SK-N-SH (cell line): ENCODE results near the gene PLOD2. TPM values are rescaled to one million over a fixed set of nuclear protein-coding genes. Genes with fewer than 3 reads are reported as not detected.

Source experiments
- CTCF ChIA-PET: fragments of 300-600, 350-600 bp; formaldehyde crosslinking; extraction: SDS; loops from one replicate; lab custom pipeline; 2021; lab: Yijun Ruan, JAX
- POLR2A ChIA-PET: fragments of 350-600 bp; sonication (Branson Sonifier 250); formaldehyde crosslinking; extraction: SDS; loops from one replicate; lab custom pipeline; 2020; ENCODE audit warnings: antibody characterized with exemption, inconsistent platforms; lab: Yijun Ruan, JAX
- DNase-seq: peaks from one replicate; pipeline ENCODE4 v3.0.0; 2012
- H2AFZ ChIP-seq: fragments of 200-600 bp; sonication (generic); 2 replicates; pipeline ENCODE4 v1.8.1; 2016; ENCODE audit warnings: antibody characterized with exemption, mild to moderate bottlenecking, low read depth
- H3F3A ChIP-seq: fragments of 200-600 bp; sonication (generic); replicated peaks from 2 replicates; pipeline ENCODE3; 2016; ENCODE audit warnings: antibody characterized with exemption, mild to moderate bottlenecking; ENCODE audit not compliant: insufficient read depth
- H3K27ac ChIP-seq, 2 experiments: fragments of 200-500 bp in 1 of 2; fragments of 200-600 bp in 1 of 2; sonication (Bioruptor generic) in 1 of 2; sonication (generic), shearing (Covaris generic) in 1 of 2; 2 replicates each; pipeline versions ENCODE4 v1.5.1 to v1.6.1; 2014 to 2016; ENCODE audit warnings: low read depth in 2 of 2, inconsistent platforms in 1 of 2, low read length in 1 of 2, mild to moderate bottlenecking in 1 of 2, mixed read lengths in 1 of 2
- H3K27me3 ChIP-seq: fragments of 200-600 bp; sonication (generic), shearing (Covaris generic); 2 replicates; pipeline ENCODE4 v1.6.1; 2016; ENCODE audit warnings: mixed run types; ENCODE audit not compliant: insufficient read depth
- H3K36me3 ChIP-seq, 2 experiments: fragments of 200-500 bp in 1 of 2; fragments of 200-600 bp in 1 of 2; sonication (Bioruptor generic) in 1 of 2; sonication (generic) in 1 of 2; replicated peaks in 1 of 2; 2 replicates each; pipeline versions ENCODE3 to v1.5.1; 2014 to 2016; ENCODE audit warnings: low read length in 1 of 2, mild to moderate bottlenecking in 1 of 2; ENCODE audit not compliant: insufficient read depth in 2 of 2, control insufficient read depth in 1 of 2
- H3K4me1 ChIP-seq, 2 experiments: fragments of 200-500 bp in 1 of 2; fragments of 200-600 bp in 1 of 2; sonication (Bioruptor generic) in 1 of 2; sonication (generic), shearing (Covaris generic) in 1 of 2; 2 replicates each; pipeline versions ENCODE4 v1.5.1 to v1.6.1; 2014 to 2016; ENCODE audit warnings: low read depth in 1 of 2, low read length in 1 of 2, mixed run types in 1 of 2; ENCODE audit not compliant: insufficient read depth in 2 of 2, control insufficient read depth in 1 of 2
- H3K4me2 ChIP-seq: fragments of 200-600 bp; sonication (generic), shearing (Covaris generic); 2 replicates; pipeline ENCODE4 v1.6.1; 2017; ENCODE audit warnings: mixed run types
- H3K4me3 ChIP-seq, 2 experiments: fragments of 200-500 bp in 1 of 2; fragments of 200-600 bp in 1 of 2; sonication (Bioruptor generic) in 1 of 2; sonication (generic), shearing (Covaris generic) in 1 of 2; 2 replicates each; pipeline versions ENCODE4 v1.5.1 to v1.8.1; 2014 to 2016; ENCODE audit warnings: low read depth in 2 of 2, inconsistent platforms in 1 of 2, low read length in 1 of 2, mild to moderate bottlenecking in 1 of 2, mixed read lengths in 1 of 2, moderate library complexity in 1 of 2
- H3K79me2 ChIP-seq: fragments of 200-600 bp; sonication (generic); 2 replicates; pipeline ENCODE4 v1.8.1; 2017; ENCODE audit warnings: mild to moderate bottlenecking; ENCODE audit not compliant: insufficient read depth
- H3K9ac ChIP-seq: fragments of 200-600 bp; sonication (generic); 2 replicates; pipeline ENCODE4 v1.6.1; 2017; ENCODE audit warnings: mixed run types
- H3K9me2 ChIP-seq: fragments of 200-600 bp; sonication (generic); 2 replicates; pipeline ENCODE4 v1.6.1; 2017; ENCODE audit warnings: mixed run types
- H3K9me3 ChIP-seq: fragments of 200-600 bp; sonication (generic); 2 replicates; pipeline ENCODE4 v1.6.1; 2017; ENCODE audit warnings: mixed run types, mild to moderate bottlenecking, moderate library complexity
- H4K20me1 ChIP-seq: fragments of 200-600 bp; sonication (generic); 2 replicates; pipeline ENCODE4 v1.6.1; 2017; ENCODE audit warnings: mild to moderate bottlenecking, mixed run types; ENCODE audit not compliant: insufficient read depth
- ELF1 ChIP-seq: IDR thresholded peaks from 2 replicates; pipeline ENCODE4 v1.4.0; 2012
- EP300 ChIP-seq, 2 experiments: IDR thresholded peaks; 2 replicates each; pipeline versions ENCODE4 v1.4.0 to v1.6.1; 2012; ENCODE audit warnings: borderline replicate concordance in 1 of 2, low read depth in 1 of 2, low read length in 1 of 2
- FOXM1 ChIP-seq: IDR thresholded peaks from 2 replicates; pipeline ENCODE4 v1.4.0; 2012; ENCODE audit warnings: low read depth, mild to moderate bottlenecking
- GABPA ChIP-seq: IDR thresholded peaks from 2 replicates; pipeline ENCODE4 v1.4.0; 2012; ENCODE audit warnings: low read depth, mild to moderate bottlenecking
- GATA2 ChIP-seq: sonication (generic); formaldehyde crosslinking; IDR thresholded peaks from 2 replicates; pipeline ENCODE4 v1.5.0; 2020; ENCODE audit warnings: mild to moderate bottlenecking, missing genetic modification reagents
- MEF2A ChIP-seq: IDR thresholded peaks from 2 replicates; pipeline ENCODE4 v1.4.0; 2012; ENCODE audit warnings: low read depth, borderline replicate concordance
- NRF1 ChIP-seq: IDR thresholded peaks from 2 replicates; pipeline ENCODE4 v1.6.1; 2012; ENCODE audit warnings: low read depth, mild to moderate bottlenecking, low read length
- POLR2AphosphoS5 ChIP-seq: IDR thresholded peaks from 2 replicates; pipeline ENCODE4 v1.6.1; 2012; ENCODE audit warnings: low read depth, low read length
- RAD21 ChIP-seq: IDR thresholded peaks from 2 replicates; pipeline ENCODE4 v1.6.1; 2012; ENCODE audit warnings: mild to moderate bottlenecking, low read length
- RFX5 ChIP-seq: IDR thresholded peaks from 2 replicates; pipeline ENCODE4 v1.6.1; 2012; ENCODE audit warnings: mild to moderate bottlenecking, improper control_type of control experiment, low read length
- RXRA ChIP-seq: IDR thresholded peaks from 2 replicates; pipeline ENCODE4 v1.4.0; 2012; ENCODE audit warnings: low read depth, mild to moderate bottlenecking, borderline replicate concordance
- SIN3A ChIP-seq: IDR thresholded peaks from 2 replicates; pipeline ENCODE4 v1.6.1; 2012; ENCODE audit warnings: low read depth, mild to moderate bottlenecking, low read length, moderate library complexity, borderline replicate concordance
- SMC3 ChIP-seq: IDR thresholded peaks from 2 replicates; pipeline ENCODE4 v1.6.1; 2012; ENCODE audit warnings: low read depth, low read length, improper control_type of control experiment
- TAF1 ChIP-seq: IDR thresholded peaks from 2 replicates; pipeline ENCODE4 v1.6.1; 2012; ENCODE audit warnings: low read depth, mild to moderate bottlenecking, low read length, moderate library complexity, borderline replicate concordance
- TCF12 ChIP-seq: IDR thresholded peaks from 2 replicates; pipeline ENCODE4 v1.4.0; 2012
- TEAD4 ChIP-seq: IDR thresholded peaks from 2 replicates; pipeline ENCODE4 v1.4.0; 2012; ENCODE audit warnings: mild to moderate bottlenecking, borderline replicate concordance; ENCODE audit not compliant: insufficient read depth
- YY1 ChIP-seq: IDR thresholded peaks from 2 replicates; pipeline ENCODE4 v1.4.0; 2012; ENCODE audit warnings: low read depth, mild to moderate bottlenecking
- WGBS: methylation state at CpG from one replicate; pipeline ENCODE4 v1.1.6; 2017; ENCODE audit warnings: low lambda C conversion rate; 5-methylcytosine and 5-hydroxymethylcytosine counted together
- polyA plus RNA-seq, 3 experiments: library from polyadenylated mRNA; depleted of rRNA; stranded (reverse); fragments of >200 nt; gene quantifications; 2 replicates each; pipeline ENCODE4 v1.2.3, GENCODE V29; 2012
- TF ChIP-seq, protein P1 (sequence below): IDR thresholded peaks from 2 replicates; pipeline ENCODE4 v1.6.1; 2012; ENCODE audit warnings: mild to moderate bottlenecking, low read depth, low read length, moderate library complexity
- TF ChIP-seq, protein P2 (sequence below): IDR thresholded peaks from 2 replicates; pipeline ENCODE4; 2012
- TF ChIP-seq, protein P3 (sequence below): IDR thresholded peaks from 2 replicates; pipeline ENCODE4 v1.4.0; 2012; ENCODE audit warnings: low read depth, borderline replicate concordance
- TF ChIP-seq, protein P4 (sequence below): fragments of 150-350 bp; IDR thresholded peaks from 2 replicates; pipeline ENCODE4 v1.6.1; 2017; ENCODE audit warnings: antibody characterized with exemption, low read length, low read depth, borderline replicate concordance
- TF ChIP-seq, protein P5 (sequence below): IDR thresholded peaks from 2 replicates; pipeline ENCODE4 v1.4.0; 2012; ENCODE audit warnings: low read depth, borderline replicate concordance
- TF ChIP-seq, protein P6 (sequence below): fragments of 200-600 bp; sonication (generic); IDR thresholded peaks from 2 replicates; pipeline ENCODE4 v1.6.1; 2017; ENCODE audit warnings: antibody characterized with exemption, mild to moderate bottlenecking, moderate library complexity

The PLOD2 gene
- polyA plus RNA-seq, 1 of the 3 experiments (the other 2 are of a cell fraction) = 0.58 TPM

DNA sequence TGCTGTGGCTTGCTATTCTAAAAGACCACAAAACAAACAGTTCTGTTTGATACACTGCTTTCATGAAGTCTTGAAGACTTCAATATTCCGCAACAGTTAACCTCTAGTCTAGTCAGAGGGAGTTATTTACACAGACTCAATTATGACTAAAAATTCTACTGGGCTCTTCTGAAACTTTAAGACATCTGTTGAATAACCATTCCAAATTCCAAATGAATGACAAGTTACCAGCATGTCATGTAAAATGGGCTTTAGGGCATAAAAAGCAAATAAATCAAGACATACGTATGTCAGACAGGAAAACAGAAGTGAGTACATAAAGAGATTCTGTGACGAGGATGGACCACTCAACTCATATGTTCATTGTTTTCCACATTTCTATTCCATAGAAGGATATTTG is 93.9 kb downstream of the PLOD2 start (continued):
- TF ChIP-seq, protein P1, sequence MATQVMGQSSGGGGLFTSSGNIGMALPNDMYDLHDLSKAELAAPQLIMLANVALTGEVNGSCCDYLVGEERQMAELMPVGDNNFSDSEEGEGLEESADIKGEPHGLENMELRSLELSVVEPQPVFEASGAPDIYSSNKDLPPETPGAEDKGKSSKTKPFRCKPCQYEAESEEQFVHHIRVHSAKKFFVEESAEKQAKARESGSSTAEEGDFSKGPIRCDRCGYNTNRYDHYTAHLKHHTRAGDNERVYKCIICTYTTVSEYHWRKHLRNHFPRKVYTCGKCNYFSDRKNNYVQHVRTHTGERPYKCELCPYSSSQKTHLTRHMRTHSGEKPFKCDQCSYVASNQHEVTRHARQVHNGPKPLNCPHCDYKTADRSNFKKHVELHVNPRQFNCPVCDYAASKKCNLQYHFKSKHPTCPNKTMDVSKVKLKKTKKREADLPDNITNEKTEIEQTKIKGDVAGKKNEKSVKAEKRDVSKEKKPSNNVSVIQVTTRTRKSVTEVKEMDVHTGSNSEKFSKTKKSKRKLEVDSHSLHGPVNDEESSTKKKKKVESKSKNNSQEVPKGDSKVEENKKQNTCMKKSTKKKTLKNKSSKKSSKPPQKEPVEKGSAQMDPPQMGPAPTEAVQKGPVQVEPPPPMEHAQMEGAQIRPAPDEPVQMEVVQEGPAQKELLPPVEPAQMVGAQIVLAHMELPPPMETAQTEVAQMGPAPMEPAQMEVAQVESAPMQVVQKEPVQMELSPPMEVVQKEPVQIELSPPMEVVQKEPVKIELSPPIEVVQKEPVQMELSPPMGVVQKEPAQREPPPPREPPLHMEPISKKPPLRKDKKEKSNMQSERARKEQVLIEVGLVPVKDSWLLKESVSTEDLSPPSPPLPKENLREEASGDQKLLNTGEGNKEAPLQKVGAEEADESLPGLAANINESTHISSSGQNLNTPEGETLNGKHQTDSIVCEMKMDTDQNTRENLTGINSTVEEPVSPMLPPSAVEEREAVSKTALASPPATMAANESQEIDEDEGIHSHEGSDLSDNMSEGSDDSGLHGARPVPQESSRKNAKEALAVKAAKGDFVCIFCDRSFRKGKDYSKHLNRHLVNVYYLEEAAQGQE = no peak

DNA sequence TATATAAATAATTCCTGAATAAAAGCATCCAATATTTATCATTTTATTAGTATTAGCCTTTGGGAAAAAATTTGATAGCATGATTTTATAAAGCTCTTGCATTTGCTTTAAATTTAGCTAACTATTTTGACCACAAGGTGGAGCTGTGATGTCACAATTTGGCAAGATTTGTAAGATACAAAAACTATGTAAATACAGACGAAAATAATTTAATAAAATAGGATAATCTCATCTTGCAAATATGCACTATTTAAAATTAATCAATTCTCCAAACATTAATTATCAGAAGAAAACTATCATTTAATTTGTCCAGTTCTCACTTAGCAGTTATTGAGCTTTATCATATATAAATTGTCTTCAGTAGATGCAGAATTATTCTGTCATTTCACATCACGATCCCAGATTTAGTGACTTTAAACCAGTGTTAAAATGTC is 95.4 kb downstream of the PLOD2 start:
- 6% methylated on average over 2 of the region's 2 CpGs for WGBS
- H3K27me3 ChIP-seq = no peaks in the 10 kb centered on the region
- no peaks in the 10 kb centered on the region for H3F3A ChIP-seq
- no peak overlapping the region for H3K4me2 ChIP-seq
- ChIA-PET POLR2A (no interaction called here), CTCF (interaction anchor here (0.6 to 4.3 kb wide), 30 partner anchors 9 to 626 kb away, joined by 3 to 33 read pairs (median 4); partner anchors contain the start of gene PLOD2)
- no peaks in the 10 kb centered on the region for H3K36me3 ChIP-seq
- H3K9me3 ChIP-seq = no peaks in the 10 kb centered on the region
- no peak overlapping the region for H3K9ac ChIP-seq
- H3K9me2 ChIP-seq = no peaks in the 10 kb centered on the region
- no peak overlapping the region for H2AFZ ChIP-seq
- H3K27ac ChIP-seq = no peak overlapping the region
- no peaks in the 10 kb centered on the region for H4K20me1 ChIP-seq
- no peaks in the 10 kb centered on the region for H3K79me2 ChIP-seq
- H3K4me1 ChIP-seq = no peaks in the 10 kb centered on the region
- DNase-seq = no peak
- no peak overlapping the region; a peak in 1 of 4 replicates for H3K4me3 ChIP-seq
- peak; percentile 64 for TF ChIP-seq RAD21
- no peak for TF ChIP-seq RXRA
- TF ChIP-seq, protein P2, sequence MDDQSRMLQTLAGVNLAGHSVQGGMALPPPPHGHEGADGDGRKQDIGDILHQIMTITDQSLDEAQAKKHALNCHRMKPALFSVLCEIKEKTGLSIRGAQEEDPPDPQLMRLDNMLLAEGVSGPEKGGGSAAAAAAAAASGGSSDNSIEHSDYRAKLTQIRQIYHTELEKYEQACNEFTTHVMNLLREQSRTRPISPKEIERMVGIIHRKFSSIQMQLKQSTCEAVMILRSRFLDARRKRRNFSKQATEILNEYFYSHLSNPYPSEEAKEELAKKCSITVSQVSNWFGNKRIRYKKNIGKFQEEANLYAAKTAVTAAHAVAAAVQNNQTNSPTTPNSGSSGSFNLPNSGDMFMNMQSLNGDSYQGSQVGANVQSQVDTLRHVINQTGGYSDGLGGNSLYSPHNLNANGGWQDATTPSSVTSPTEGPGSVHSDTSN = no peak
- TF ChIP-seq, protein P3, sequence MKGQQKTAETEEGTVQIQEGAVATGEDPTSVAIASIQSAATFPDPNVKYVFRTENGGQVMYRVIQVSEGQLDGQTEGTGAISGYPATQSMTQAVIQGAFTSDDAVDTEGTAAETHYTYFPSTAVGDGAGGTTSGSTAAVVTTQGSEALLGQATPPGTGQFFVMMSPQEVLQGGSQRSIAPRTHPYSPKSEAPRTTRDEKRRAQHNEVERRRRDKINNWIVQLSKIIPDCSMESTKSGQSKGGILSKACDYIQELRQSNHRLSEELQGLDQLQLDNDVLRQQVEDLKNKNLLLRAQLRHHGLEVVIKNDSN = no peak
- TF ChIP-seq TEAD4 = no peak
- TF ChIP-seq GATA2 = no peak
- no peak for TF ChIP-seq MEF2A
- TF ChIP-seq, protein P4, sequence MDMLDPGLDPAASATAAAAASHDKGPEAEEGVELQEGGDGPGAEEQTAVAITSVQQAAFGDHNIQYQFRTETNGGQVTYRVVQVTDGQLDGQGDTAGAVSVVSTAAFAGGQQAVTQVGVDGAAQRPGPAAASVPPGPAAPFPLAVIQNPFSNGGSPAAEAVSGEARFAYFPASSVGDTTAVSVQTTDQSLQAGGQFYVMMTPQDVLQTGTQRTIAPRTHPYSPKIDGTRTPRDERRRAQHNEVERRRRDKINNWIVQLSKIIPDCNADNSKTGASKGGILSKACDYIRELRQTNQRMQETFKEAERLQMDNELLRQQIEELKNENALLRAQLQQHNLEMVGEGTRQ = no peak
- no peak for TF ChIP-seq TAF1
- no peak for TF ChIP-seq RFX5
- no peak for TF ChIP-seq TCF12
- peak; percentile 49 for TF ChIP-seq SMC3
- TF ChIP-seq, protein P5, sequence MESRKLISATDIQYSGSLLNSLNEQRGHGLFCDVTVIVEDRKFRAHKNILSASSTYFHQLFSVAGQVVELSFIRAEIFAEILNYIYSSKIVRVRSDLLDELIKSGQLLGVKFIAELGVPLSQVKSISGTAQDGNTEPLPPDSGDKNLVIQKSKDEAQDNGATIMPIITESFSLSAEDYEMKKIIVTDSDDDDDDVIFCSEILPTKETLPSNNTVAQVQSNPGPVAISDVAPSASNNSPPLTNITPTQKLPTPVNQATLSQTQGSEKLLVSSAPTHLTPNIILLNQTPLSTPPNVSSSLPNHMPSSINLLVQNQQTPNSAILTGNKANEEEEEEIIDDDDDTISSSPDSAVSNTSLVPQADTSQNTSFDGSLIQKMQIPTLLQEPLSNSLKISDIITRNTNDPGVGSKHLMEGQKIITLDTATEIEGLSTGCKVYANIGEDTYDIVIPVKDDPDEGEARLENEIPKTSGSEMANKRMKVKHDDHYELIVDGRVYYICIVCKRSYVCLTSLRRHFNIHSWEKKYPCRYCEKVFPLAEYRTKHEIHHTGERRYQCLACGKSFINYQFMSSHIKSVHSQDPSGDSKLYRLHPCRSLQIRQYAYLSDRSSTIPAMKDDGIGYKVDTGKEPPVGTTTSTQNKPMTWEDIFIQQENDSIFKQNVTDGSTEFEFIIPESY = no peak
- no peak for TF ChIP-seq YY1
- TF ChIP-seq NRF1 = no peak
- no peak for TF ChIP-seq FOXM1
- no peak for TF ChIP-seq GABPA
- TF ChIP-seq EP300 (IDR thresholded peaks at IDR 0.05; ENCODE audit: borderline replicate concordance in 1 of 2, low read depth in 1 of 2, low read length in 1 of 2) = no peak
- no peak for TF ChIP-seq POLR2AphosphoS5
- no peak for TF ChIP-seq SIN3A
- TF ChIP-seq ELF1 = no peak
- TF ChIP-seq, protein P6, sequence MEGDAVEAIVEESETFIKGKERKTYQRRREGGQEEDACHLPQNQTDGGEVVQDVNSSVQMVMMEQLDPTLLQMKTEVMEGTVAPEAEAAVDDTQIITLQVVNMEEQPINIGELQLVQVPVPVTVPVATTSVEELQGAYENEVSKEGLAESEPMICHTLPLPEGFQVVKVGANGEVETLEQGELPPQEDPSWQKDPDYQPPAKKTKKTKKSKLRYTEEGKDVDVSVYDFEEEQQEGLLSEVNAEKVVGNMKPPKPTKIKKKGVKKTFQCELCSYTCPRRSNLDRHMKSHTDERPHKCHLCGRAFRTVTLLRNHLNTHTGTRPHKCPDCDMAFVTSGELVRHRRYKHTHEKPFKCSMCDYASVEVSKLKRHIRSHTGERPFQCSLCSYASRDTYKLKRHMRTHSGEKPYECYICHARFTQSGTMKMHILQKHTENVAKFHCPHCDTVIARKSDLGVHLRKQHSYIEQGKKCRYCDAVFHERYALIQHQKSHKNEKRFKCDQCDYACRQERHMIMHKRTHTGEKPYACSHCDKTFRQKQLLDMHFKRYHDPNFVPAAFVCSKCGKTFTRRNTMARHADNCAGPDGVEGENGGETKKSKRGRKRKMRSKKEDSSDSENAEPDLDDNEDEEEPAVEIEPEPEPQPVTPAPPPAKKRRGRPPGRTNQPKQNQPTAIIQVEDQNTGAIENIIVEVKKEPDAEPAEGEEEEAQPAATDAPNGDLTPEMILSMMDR = peak; percentile 93
